Loucy (cell line): Measurements from ENCODE around the gene GPR12.
A peak's percentile ranks its signal among the peaks of the same experiment; 100 is the strongest.

Source experiments
- H2AFZ ChIP-seq: fragments of 200-600 bp; sonication (generic); 2 replicates; pipeline ENCODE4 v1.6.0; 2016; ENCODE audit warnings: antibody characterized with exemption, mild to moderate bottlenecking, low read length, moderate library complexity
- H3F3A ChIP-seq: fragments of 200-600 bp; 2 replicates; pipeline ENCODE4 v1.6.0; 2016; ENCODE audit warnings: antibody characterized with exemption, low read depth, mild to moderate bottlenecking
- H3K27me3 ChIP-seq: fragments of 200-600 bp; sonication (generic); 2 replicates; pipeline ENCODE4 v1.6.1; 2014; ENCODE audit warnings: low read length, mild to moderate bottlenecking; ENCODE audit not compliant: insufficient read depth, poor library complexity, severe bottlenecking
- H3K36me3 ChIP-seq: fragments of 200-600 bp; sonication (generic); 2 replicates; pipeline ENCODE4 v1.6.1; 2016; ENCODE audit warnings: low read length; ENCODE audit not compliant: insufficient read depth
- H3K4me1 ChIP-seq: fragments of 200-600 bp; sonication (generic); 2 replicates; pipeline ENCODE4 v1.5.1; 2014; ENCODE audit warnings: low read length, mild to moderate bottlenecking; ENCODE audit not compliant: insufficient read depth, poor library complexity, severe bottlenecking
- H3K4me2 ChIP-seq: fragments of 200-600 bp; sonication (generic); 2 replicates; pipeline ENCODE4 v1.6.0; 2014; ENCODE audit warnings: antibody characterized with exemption, low read length, low read depth, mild to moderate bottlenecking; ENCODE audit not compliant: poor library complexity, severe bottlenecking
- H3K4me3 ChIP-seq: fragments of 200-600 bp; sonication (generic); 2 replicates; pipeline ENCODE4 v1.5.1; 2014; ENCODE audit warnings: low read length, mild to moderate bottlenecking, mixed read lengths; ENCODE audit not compliant: poor library complexity, severe bottlenecking
- H3K79me2 ChIP-seq: fragments of 200-600 bp; sonication (generic); 2 replicates; pipeline ENCODE4 v1.6.1; 2014; ENCODE audit warnings: low read length; ENCODE audit not compliant: insufficient read depth
- H3K9ac ChIP-seq: fragments of 200-600 bp; sonication (generic); 2 replicates; pipeline ENCODE4 v1.6.0; 2014; ENCODE audit warnings: mild to moderate bottlenecking, low read depth, low read length, moderate library complexity; ENCODE audit not compliant: poor library complexity, severe bottlenecking
- H3K9me2 ChIP-seq: fragments of 200-600 bp; sonication (generic); replicated peaks from 2 replicates; pipeline ENCODE4 v1.6.1; 2016; ENCODE audit warnings: low read depth, low read length, mixed read lengths
- H3K9me3 ChIP-seq: fragments of 200-600 bp; sonication (generic); 2 replicates; pipeline ENCODE4 v1.6.1; 2014; ENCODE audit warnings: mild to moderate bottlenecking, antibody characterized with exemption, low read length, low read depth; ENCODE audit not compliant: insufficient read depth
- H4K20me1 ChIP-seq: fragments of 200-600 bp; sonication (generic); 2 replicates; pipeline ENCODE4 v1.6.0; 2014; ENCODE audit warnings: antibody characterized with exemption, low read length, mild to moderate bottlenecking; ENCODE audit not compliant: insufficient read depth, poor library complexity, severe bottlenecking
- EZH2phosphoT487 ChIP-seq: fragments of 200-600 bp; IDR thresholded peaks from 2 replicates; pipeline ENCODE4 v1.6.1; 2018; ENCODE audit warnings: antibody characterized with exemption, mild to moderate bottlenecking, moderate library complexity, borderline replicate concordance
- TF ChIP-seq, protein P1 (sequence below): fragments of 200-600 bp; sonication (generic); conservative IDR thresholded peaks from 2 replicates; pipeline ENCODE4 v1.5.1; 2014; ENCODE audit warnings: mild to moderate bottlenecking, antibody characterized with exemption, low read length

Gene GPR12

DNA sequence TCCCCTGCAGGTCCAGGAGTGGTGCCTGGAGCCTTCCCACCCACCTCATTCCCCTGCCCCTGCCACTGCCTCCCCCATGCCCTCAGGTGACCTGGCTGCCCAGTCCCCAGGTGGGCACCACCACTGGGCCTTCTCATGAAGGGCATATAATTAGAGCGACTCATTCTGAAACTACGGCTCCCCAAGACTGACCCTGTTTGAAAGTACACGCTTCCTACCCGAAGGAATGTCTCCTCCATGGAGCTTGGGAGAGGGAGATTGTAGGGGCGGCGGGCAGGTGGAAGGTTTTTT, 52.6 kb downstream of the GPR12 start:
- no peaks in the 10 kb centered on the region for H3K9me2 ChIP-seq
- no peaks in the 10 kb centered on the region for H3K27me3 ChIP-seq
- H3K4me1 ChIP-seq = peaks cover 6% of the 10 kb centered on the region
- no peaks in the 10 kb centered on the region for H4K20me1 ChIP-seq
- H3K9ac ChIP-seq = no peak overlapping the region
- TF ChIP-seq, protein P1, sequence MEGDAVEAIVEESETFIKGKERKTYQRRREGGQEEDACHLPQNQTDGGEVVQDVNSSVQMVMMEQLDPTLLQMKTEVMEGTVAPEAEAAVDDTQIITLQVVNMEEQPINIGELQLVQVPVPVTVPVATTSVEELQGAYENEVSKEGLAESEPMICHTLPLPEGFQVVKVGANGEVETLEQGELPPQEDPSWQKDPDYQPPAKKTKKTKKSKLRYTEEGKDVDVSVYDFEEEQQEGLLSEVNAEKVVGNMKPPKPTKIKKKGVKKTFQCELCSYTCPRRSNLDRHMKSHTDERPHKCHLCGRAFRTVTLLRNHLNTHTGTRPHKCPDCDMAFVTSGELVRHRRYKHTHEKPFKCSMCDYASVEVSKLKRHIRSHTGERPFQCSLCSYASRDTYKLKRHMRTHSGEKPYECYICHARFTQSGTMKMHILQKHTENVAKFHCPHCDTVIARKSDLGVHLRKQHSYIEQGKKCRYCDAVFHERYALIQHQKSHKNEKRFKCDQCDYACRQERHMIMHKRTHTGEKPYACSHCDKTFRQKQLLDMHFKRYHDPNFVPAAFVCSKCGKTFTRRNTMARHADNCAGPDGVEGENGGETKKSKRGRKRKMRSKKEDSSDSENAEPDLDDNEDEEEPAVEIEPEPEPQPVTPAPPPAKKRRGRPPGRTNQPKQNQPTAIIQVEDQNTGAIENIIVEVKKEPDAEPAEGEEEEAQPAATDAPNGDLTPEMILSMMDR = no peak
- TF ChIP-seq EZH2phosphoT487 = no peak
- H3F3A ChIP-seq = no peaks in the 10 kb centered on the region
- no peak overlapping the region for H3K4me3 ChIP-seq
- no peak overlapping the region for H3K4me2 ChIP-seq
- peaks cover 9% of the 10 kb centered on the region; the same call in 1 of the 2 replicates for H3K9me3 ChIP-seq
- H2AFZ ChIP-seq = no peak overlapping the region
- H3K36me3 ChIP-seq = no peaks in the 10 kb centered on the region
- no peaks in the 10 kb centered on the region for H3K79me2 ChIP-seq

- no peak overlapping the region for H3K4me2 ChIP-seq
- H3F3A ChIP-seq = no peaks in the 10 kb centered on the region
- no peak overlapping the region for H3K9ac ChIP-seq
- H2AFZ ChIP-seq = no peak overlapping the region
- H3K4me3 ChIP-seq = no peak overlapping the region
- no peaks in the 10 kb centered on the region for H3K9me2 ChIP-seq
- H3K9me3 ChIP-seq = peaks cover 5% of the 10 kb centered on the region; the same call in 1 of the 2 replicates
- H3K36me3 ChIP-seq = no peaks in the 10 kb centered on the region
- peaks cover 6% of the 10 kb centered on the region for H3K4me1 ChIP-seq
- TF ChIP-seq, protein P1 = peak; percentile 85
- no peak for TF ChIP-seq EZH2phosphoT487
- no peaks in the 10 kb centered on the region for H4K20me1 ChIP-seq
- no peaks in the 10 kb centered on the region for H3K27me3 ChIP-seq
- H3K79me2 ChIP-seq = no peaks in the 10 kb centered on the region
Observed at GRCh38 chr13:26707122-26708006, 53.2 kb downstream of the GPR12 start.

DNA sequence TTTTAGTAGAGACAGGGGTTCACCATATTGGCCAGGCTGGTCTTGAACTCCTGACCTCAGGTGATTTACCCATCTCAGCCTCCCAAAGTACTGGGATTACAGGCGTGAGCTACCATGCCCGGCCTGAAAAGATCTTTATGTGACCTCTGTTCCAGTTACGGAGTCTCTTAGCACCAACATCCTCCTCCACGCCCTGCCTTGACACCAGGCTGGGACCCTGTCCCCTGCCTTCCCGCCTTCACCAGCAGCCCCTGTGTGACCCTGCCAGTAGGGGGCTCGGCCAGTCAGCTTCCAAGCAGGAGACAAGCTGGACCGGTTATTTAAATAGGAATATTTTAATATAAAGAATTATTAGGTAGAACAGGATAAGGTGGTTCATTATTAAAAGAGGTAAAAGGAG, 54.2 kb downstream of the GPR12 start:
- Histone ChIP-seq H3K36me3 (no peaks in the 10 kb centered on the region), H3K4me1 (peaks cover 6% of the 10 kb centered on the region), H3K27me3 (no peaks in the 10 kb centered on the region), H3F3A (no peaks in the 10 kb centered on the region), H3K79me2 (no peaks in the 10 kb centered on the region), H3K9me2 (no peaks in the 10 kb centered on the region), H3K9me3 (no peaks in the 10 kb centered on the region), H2AFZ (no peak overlapping the region), H4K20me1 (no peaks in the 10 kb centered on the region), H3K9ac (no peak overlapping the region), H3K4me3 (no peak overlapping the region), H3K4me2 (no peak overlapping the region)
- TF ChIP-seq EZH2phosphoT487 = no peak
- TF ChIP-seq, protein P1 = 0 out of 2 replicates have a peak, but pooled peaks have one; percentile 17
